ENCODE measurements around the gene MOXD1. TPM values are rescaled to one million over a fixed set of nuclear protein-coding genes. Genes with fewer than 3 reads are reported as not detected.

MOXD1 gene
- total RNA-seq, 4 donors from 2014 or later, result 4.6 to 13.3 (median 6.6) TPM

- TF ChIP-seq POLR2A (IDR thresholded peaks at IDR 0.05), result no peak
- TF ChIP-seq EP300 (IDR thresholded peaks at IDR 0.05), result no peak
- TF ChIP-seq, protein P1, sequence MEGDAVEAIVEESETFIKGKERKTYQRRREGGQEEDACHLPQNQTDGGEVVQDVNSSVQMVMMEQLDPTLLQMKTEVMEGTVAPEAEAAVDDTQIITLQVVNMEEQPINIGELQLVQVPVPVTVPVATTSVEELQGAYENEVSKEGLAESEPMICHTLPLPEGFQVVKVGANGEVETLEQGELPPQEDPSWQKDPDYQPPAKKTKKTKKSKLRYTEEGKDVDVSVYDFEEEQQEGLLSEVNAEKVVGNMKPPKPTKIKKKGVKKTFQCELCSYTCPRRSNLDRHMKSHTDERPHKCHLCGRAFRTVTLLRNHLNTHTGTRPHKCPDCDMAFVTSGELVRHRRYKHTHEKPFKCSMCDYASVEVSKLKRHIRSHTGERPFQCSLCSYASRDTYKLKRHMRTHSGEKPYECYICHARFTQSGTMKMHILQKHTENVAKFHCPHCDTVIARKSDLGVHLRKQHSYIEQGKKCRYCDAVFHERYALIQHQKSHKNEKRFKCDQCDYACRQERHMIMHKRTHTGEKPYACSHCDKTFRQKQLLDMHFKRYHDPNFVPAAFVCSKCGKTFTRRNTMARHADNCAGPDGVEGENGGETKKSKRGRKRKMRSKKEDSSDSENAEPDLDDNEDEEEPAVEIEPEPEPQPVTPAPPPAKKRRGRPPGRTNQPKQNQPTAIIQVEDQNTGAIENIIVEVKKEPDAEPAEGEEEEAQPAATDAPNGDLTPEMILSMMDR (IDR thresholded peaks at IDR 0.05), result no peak
- H3K36me3 ChIP-seq, result no peaks in the 10 kb centered on the region
- H3K4me3 ChIP-seq, result no peak overlapping the region
- no peaks in the 10 kb centered on the region for H3K27me3 ChIP-seq
- WGBS, 2 donors, result 91% methylated on average over 4 of the region's 4 CpGs
- peaks cover 0 to 4% (median 0%) of the 10 kb centered on the region in 4 donors for H3K4me1 ChIP-seq
- no peak for DNase-seq (ENCODE audit: low spot score in 2 of 2)
- H3K27ac ChIP-seq, result no peak overlapping the region
- no peaks in the 10 kb centered on the region for H3K9me3 ChIP-seq
These were observed 10.0 kb upstream of the MOXD1 start for GRCh38 chr6:132411296-132411695.

DNA sequence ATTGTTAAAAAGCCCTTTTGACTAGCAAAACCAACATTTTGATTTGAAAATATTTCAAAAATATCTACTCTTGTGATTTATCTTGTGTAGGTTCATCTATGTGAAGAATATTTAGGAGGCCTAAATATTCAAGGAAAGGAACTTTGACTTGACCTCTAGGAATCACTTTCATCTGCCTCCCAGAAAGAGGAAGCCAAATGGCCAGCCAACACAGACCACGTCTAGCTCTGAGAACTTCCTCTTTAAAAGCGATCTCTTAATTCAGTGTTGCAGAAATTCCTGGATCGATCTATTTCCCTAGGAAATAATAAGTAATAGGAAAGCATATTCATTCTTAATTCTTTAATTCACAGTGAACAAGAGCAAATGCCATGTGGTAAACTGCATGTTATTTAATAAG, 9.6 kb upstream of the MOXD1 start:
- WGBS, 2 donors, result 80 to 83% methylated on average over 3 of the region's 3 CpGs
- H3K9me3 ChIP-seq, result no peaks in the 10 kb centered on the region
- H3K4me3 ChIP-seq, result no peak overlapping the region
- DNase-seq (ENCODE audit: low spot score in 2 of 2), result no peak
- no peak for TF ChIP-seq EP300 (IDR thresholded peaks at IDR 0.05)
- no peak overlapping the region for H3K27ac ChIP-seq
- H3K4me1 ChIP-seq, result peaks cover 0 to 4% (median 0%) of the 10 kb centered on the region in 4 donors
- no peaks in the 10 kb centered on the region for H3K27me3 ChIP-seq
- no peaks in the 10 kb centered on the region for H3K36me3 ChIP-seq

DNA sequence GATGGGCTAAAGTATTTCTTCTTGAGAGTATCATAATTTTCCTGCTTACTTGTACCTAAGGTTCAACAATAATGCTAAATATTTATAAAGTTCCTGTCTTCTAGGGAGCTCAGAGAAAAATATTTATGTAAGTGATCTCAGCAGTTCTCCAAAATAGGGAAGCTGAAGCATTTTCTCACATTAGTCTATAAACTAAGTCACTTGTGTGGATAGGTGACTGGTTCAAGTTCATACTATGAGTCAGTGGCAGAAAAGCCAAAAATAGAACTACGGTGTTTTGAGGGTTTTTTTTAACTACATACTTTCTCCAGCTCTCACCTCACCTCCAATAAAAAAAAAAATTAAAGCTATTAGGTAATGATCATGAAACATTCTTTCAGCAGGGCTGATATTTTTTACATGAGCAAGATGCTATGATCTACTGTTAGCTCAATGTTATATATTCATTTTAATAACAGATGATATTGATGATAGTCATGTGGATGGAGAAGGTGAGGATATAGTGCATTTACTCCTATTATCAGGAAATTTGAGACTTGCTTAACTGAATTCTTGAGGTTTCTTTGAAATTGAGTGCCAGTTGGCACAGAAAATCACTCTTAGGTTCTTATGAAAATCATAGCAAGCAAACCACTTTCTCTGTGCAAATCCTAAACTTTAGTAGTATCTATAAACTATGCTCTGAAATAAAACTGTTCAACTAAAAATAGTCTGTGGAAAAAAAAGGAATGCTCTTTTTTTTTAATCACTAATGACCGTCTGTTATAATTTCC, 4.1 kb upstream of the MOXD1 start:
- Histone ChIP-seq H3K4me1 (peaks cover 0 to 15% (median 4%) of the 10 kb centered on the region in 4 donors), H3K27ac (no peak overlapping the region), H3K27me3 (peaks cover 0 to 13% of the 10 kb centered on the region in 2 donors), H3K4me3 (no peak overlapping the region), H3K36me3 (no peaks in the 10 kb centered on the region), H3K9me3 (no peaks in the 10 kb centered on the region)
- WGBS, 2 donors, result 62 to 67% methylated on average over 2 of the region's 2 CpGs
- no peak for TF ChIP-seq EP300 (IDR thresholded peaks at IDR 0.05)
- TF ChIP-seq, protein P1 (IDR thresholded peaks at IDR 0.05), result no peak
- no peak for TF ChIP-seq POLR2A (IDR thresholded peaks at IDR 0.05)
- no peak for DNase-seq (ENCODE audit: low spot score in 2 of 2)

GRCh38 chr6:132404736-132405135, 3.5 kb upstream of the MOXD1 start:
- no peak for DNase-seq (ENCODE audit: low spot score in 2 of 2)
- H3K9me3 ChIP-seq, result no peaks in the 10 kb centered on the region
- peaks cover 0 to 15% (median 4%) of the 10 kb centered on the region in 4 donors for H3K4me1 ChIP-seq
- H3K27me3 ChIP-seq, result peaks cover 0 to 13% of the 10 kb centered on the region in 2 donors
- TF ChIP-seq EP300 (IDR thresholded peaks at IDR 0.05) (no peak), POLR2A (IDR thresholded peaks at IDR 0.05) (no peak)
- TF ChIP-seq, protein P1 (IDR thresholded peaks at IDR 0.05), result no peak
- 45 to 69% methylated on average over 3 of the region's 3 CpGs for WGBS, 2 donors
- no peak overlapping the region for H3K27ac ChIP-seq
- H3K36me3 ChIP-seq, result no peaks in the 10 kb centered on the region
- H3K4me3 ChIP-seq, result no peak overlapping the region

GRCh38 chr6:132404330-132404729, 3.1 kb upstream of the MOXD1 start:
- H3K9me3 ChIP-seq, result no peaks in the 10 kb centered on the region
- TF ChIP-seq EP300 (IDR thresholded peaks at IDR 0.05), result no peak
- TF ChIP-seq POLR2A (IDR thresholded peaks at IDR 0.05), result no peak
- TF ChIP-seq, protein P1 (IDR thresholded peaks at IDR 0.05), result no peak
- H3K27ac ChIP-seq, result no peak overlapping the region
- H3K36me3 ChIP-seq, result no peaks in the 10 kb centered on the region
- no peak overlapping the region for H3K4me3 ChIP-seq
- peaks cover 0 to 15% (median 4%) of the 10 kb centered on the region in 4 donors for H3K4me1 ChIP-seq
- DNase-seq (ENCODE audit: low spot score in 2 of 2), result no peak
- WGBS, 2 donors, result 62 to 65% methylated on average over 2 of the region's 2 CpGs
- H3K27me3 ChIP-seq, result peaks cover 0 to 13% of the 10 kb centered on the region in 2 donors

Data from tibial nerve (tissue), 4 donors.